Thymus (tissue), 11 donors: ENCODE measurements around the gene RNF123. TPM values are rescaled to one million over a fixed set of nuclear protein-coding genes. Genes with fewer than 3 reads are reported as not detected.
"Not testable (repeated sequence)": the region's sequence is repeated elsewhere in the genome, so short reads cannot be mapped to it uniquely, and the experiment has no call there.

Experiments used
- DNase-seq, 9 donors: peaks; one replicate each; pipeline ENCODE4 v3.0.0-alpha.2; 2013; ENCODE audit warnings: low spot score in 9 of 9, low read depth in 6 of 9, missing footprints in 1 of 9
- H3K27ac ChIP-seq, 2 donors: one replicate each; pipeline ENCODE4 v1.5.1; 2013; ENCODE audit warnings: control low read depth in 1 of 2, low read depth in 1 of 2, low read length in 1 of 2, mild to moderate bottlenecking in 1 of 2, moderate library complexity in 1 of 2
- H3K27me3 ChIP-seq, 2 donors: one replicate each; pipeline ENCODE4 v1.5.1; 2013; ENCODE audit warnings: low read length in 1 of 2; ENCODE audit not compliant: control insufficient read depth in 2 of 2, insufficient read depth in 1 of 2
- H3K36me3 ChIP-seq, 2 donors: one replicate each; pipeline ENCODE4 v1.5.1; 2013; ENCODE audit warnings: low read length in 1 of 2, mild to moderate bottlenecking in 1 of 2, moderate library complexity in 1 of 2; ENCODE audit not compliant: control insufficient read depth in 2 of 2, insufficient read depth in 2 of 2
- H3K4me1 ChIP-seq, 2 donors: one replicate each; pipeline ENCODE4 v1.5.1; 2013; ENCODE audit warnings: low read length in 2 of 2; ENCODE audit not compliant: control insufficient read depth in 2 of 2, insufficient read depth in 2 of 2
- H3K4me3 ChIP-seq, 2 donors: one replicate each; pipeline ENCODE4 v1.5.1; 2013; ENCODE audit warnings: low read length in 2 of 2, control low read depth in 1 of 2, mild to moderate bottlenecking in 1 of 2
- H3K9me3 ChIP-seq, 2 donors: one replicate each; pipeline ENCODE4 v1.5.1; 2013; ENCODE audit warnings: low read length in 1 of 2, mild to moderate bottlenecking in 1 of 2; ENCODE audit not compliant: control insufficient read depth in 2 of 2, insufficient read depth in 1 of 2
- WGBS: extraction: QIAGEN DNeasy Blood & Tissue Kit; methylation state at CpG from one replicate; pipeline ENCODE4 v1.1.7; 2013; 5-methylcytosine and 5-hydroxymethylcytosine counted together
- polyA plus RNA-seq: library from polyadenylated mRNA; stranded (reverse); fragments of 200-250 nt; gene quantifications from one replicate; pipeline ENCODE4 v1.2.3, GENCODE V29; 2013
- total RNA-seq: library from RNA; stranded (reverse); fragments of 120-200 nt; gene quantifications from one replicate; pipeline ENCODE4 v1.2.4, GENCODE V29; 2013
- donor health status: healthy.

RNF123 gene
- total and polyA plus RNA-seq, 2 donors = 12.3 to 23.7 TPM

- Histone ChIP-seq H3K9me3 (no peaks in the 10 kb centered on the region), H3K27ac (no peak overlapping the region), H3K4me1 (peaks cover 0 to 3% of the 10 kb centered on the region in 2 donors), H3K27me3 (no peaks in the 10 kb centered on the region), H3K36me3 (peaks cover 51 to 83% of the 10 kb centered on the region in 2 donors), H3K4me3 (no peak overlapping the region)
- WGBS = 97% methylated on average over 6 of the region's 6 CpGs
- DNase-seq = no peak
These were observed 45.4 kb downstream of the RNF123 start for GRCh38 chr3:49734752-49735151.

- no peak overlapping the region for H3K27ac ChIP-seq
- no peaks in the 10 kb centered on the region for H3K27me3 ChIP-seq
- WGBS = 98% methylated on average over 11 of the region's 11 CpGs
- DNase-seq = no peak
- H3K36me3 ChIP-seq = peaks cover 44 to 66% of the 10 kb centered on the region in 2 donors
- H3K4me1 ChIP-seq = peaks cover 0 to 3% of the 10 kb centered on the region in 2 donors
- H3K9me3 ChIP-seq = no peaks in the 10 kb centered on the region
- H3K4me3 ChIP-seq = no peak overlapping the region
These were observed 48.8 kb downstream of the RNF123 start for GRCh38 chr3:49738067-49738713.

GRCh38 chr3:49740427-49740826 is 51.1 kb downstream of the RNF123 start:
- Histone ChIP-seq H3K27me3 (no peaks in the 10 kb centered on the region), H3K27ac (no peak overlapping the region), H3K4me3 (no peak overlapping the region), H3K4me1 (peaks cover 0 to 3% of the 10 kb centered on the region in 2 donors), H3K36me3 (peaks cover 38 to 58% of the 10 kb centered on the region in 2 donors), H3K9me3 (no peaks in the 10 kb centered on the region)
- DNase-seq = no peak

- 96% methylated on average over 2 of the region's 2 CpGs for WGBS
- DNase-seq = no peak
- Histone ChIP-seq H3K9me3 (no peaks in the 10 kb centered on the region), H3K4me1 (no peaks in the 10 kb centered on the region), H3K36me3 (peaks cover 32 to 53% of the 10 kb centered on the region in 2 donors), H3K27me3 (no peaks in the 10 kb centered on the region), H3K4me3 (no peak overlapping the region), H3K27ac (no peak overlapping the region)
These were observed 56.6 kb downstream of the RNF123 start for GRCh38 chr3:49745986-49746385.

- Histone ChIP-seq H3K27me3 (no peaks in the 10 kb centered on the region), H3K4me1 (no peaks in the 10 kb centered on the region), H3K27ac (no peak overlapping the region), H3K36me3 (peaks cover 27 to 45% of the 10 kb centered on the region in 2 donors), H3K9me3 (no peaks in the 10 kb centered on the region), H3K4me3 (no peak overlapping the region)
- DNase-seq = no peak
- WGBS = 97% methylated on average over 13 of the region's 13 CpGs
These were observed 58.6 kb downstream of the RNF123 start for GRCh38 chr3:49747792-49748480.

- DNase-seq, H3K9me3 ChIP-seq, H3K4me1 ChIP-seq, H3K4me3 ChIP-seq, H3K27ac ChIP-seq, H3K27me3 ChIP-seq: not testable (repeated sequence)
- WGBS = 96% methylated on average over 5 of the region's 5 CpGs
- H3K36me3 ChIP-seq = peaks cover 19 to 38% of the 10 kb centered on the region in 2 donors
These were observed 59.5 kb downstream of the RNF123 start for GRCh38 chr3:49748874-49749273.

GRCh38 chr3:49750056-49750455 is 60.7 kb downstream of the RNF123 start:
- WGBS = 98% methylated on average over 4 of the region's 4 CpGs
- H3K36me3 ChIP-seq = peaks cover 18 to 32% of the 10 kb centered on the region in 2 donors
- no peak overlapping the region for H3K27ac ChIP-seq
- no peaks in the 10 kb centered on the region for H3K9me3 ChIP-seq
- no peak overlapping the region for H3K4me3 ChIP-seq
- H3K4me1 ChIP-seq = no peaks in the 10 kb centered on the region
- H3K27me3 ChIP-seq = no peaks in the 10 kb centered on the region
- no peak for DNase-seq

GRCh38 chr3:49751501-49751900 is 62.1 kb downstream of the RNF123 start:
- Histone ChIP-seq H3K9me3 (no peaks in the 10 kb centered on the region), H3K27me3 (no peaks in the 10 kb centered on the region), H3K4me3 (no peak overlapping the region), H3K36me3 (peaks cover 18 to 26% of the 10 kb centered on the region in 2 donors), H3K4me1 (no peaks in the 10 kb centered on the region), H3K27ac (no peak overlapping the region)
- WGBS = 98% methylated on average over 4 of the region's 4 CpGs
- DNase-seq = no peak

GRCh38 chr3:49754536-49754935 is 65.2 kb downstream of the RNF123 start:
- no peaks in the 10 kb centered on the region for H3K9me3 ChIP-seq
- no peaks in the 10 kb centered on the region for H3K4me1 ChIP-seq
- peaks cover 4 to 9% of the 10 kb centered on the region in 2 donors for H3K36me3 ChIP-seq
- H3K27me3 ChIP-seq = no peaks in the 10 kb centered on the region
- no peak for DNase-seq
- H3K4me3 ChIP-seq = no peak overlapping the region
- 95% methylated on average over 1 of the region's 1 CpG for WGBS
- H3K27ac ChIP-seq = no peak overlapping the region
